GM12878 (cell line): ENCODE results near the gene LARP4. TPM values are rescaled to one million over a fixed set of nuclear protein-coding genes. Genes with fewer than 3 reads are reported as not detected.

ENCODE experiments used
- ATAC-seq: fragments of 200-7000 bp; cut with Tn5 transposase; 3 replicates; pipeline ENCODE4 v1.9.1; 2020; ENCODE audit warnings: mild to moderate bottlenecking, moderate library complexity
- BruUV-seq: library from RNA; stranded (reverse); fragments of 400-500 nt; replicated peaks from 2 replicates; lab custom pipeline; 2021; lab: Mats Ljungman, UMichigan
- CTCF ChIA-PET: fragments of 300-600 bp; sonication (Branson Sonifier 250); formaldehyde crosslinking; extraction: SDS; loops from one replicate; lab custom pipeline; 2021; ENCODE audit warnings: inconsistent platforms; lab: Yijun Ruan, JAX
- POLR2A ChIA-PET: fragments of 350-600 bp; formaldehyde crosslinking; extraction: SDS; loops from one replicate; lab custom pipeline; 2021; ENCODE audit warnings: inconsistent platforms; lab: Charles Lee
- RAD21 ChIA-PET: fragments of 300-600 bp; sonication (Branson Sonifier 250); formaldehyde crosslinking; loops from one replicate; lab custom pipeline; 2023; ENCODE audit warnings: antibody characterized with exemption; ENCODE audit not compliant: unreplicated experiment; lab: Charles Lee
- SMC1A ChIA-PET: fragments of 300-600 bp; sonication (Branson Sonifier 250); formaldehyde crosslinking; loops from one replicate; lab custom pipeline; 2023; ENCODE audit not compliant: unreplicated experiment, uncharacterized antibody; lab: Charles Lee
- DNase-seq: peaks from one replicate; pipeline ENCODE4 v3.0.0-alpha.2; 2011; ENCODE audit warnings: low read depth, low spot score
- FAIRE-seq: peaks from 3 replicates; lab custom pipeline; 2011; peaks lifted over from hg19 to GRCh38; lab: Jason Lieb, UNC
- H2AFZ ChIP-seq: 2 replicates; pipeline ENCODE4 v1.6.0; 2011; ENCODE audit warnings: low read depth, low read length, control low read depth; ENCODE audit not compliant: control insufficient read depth
- H3K27ac ChIP-seq: 2 replicates; pipeline ENCODE4 v1.5.1; 2011; ENCODE audit warnings: control low read depth; ENCODE audit not compliant: control insufficient read depth, insufficient read depth
- H3K27me3 ChIP-seq, 2 experiments: replicated peaks in 1 of 2; 2 replicates each; pipeline versions ENCODE4 v1.6.0 to v1.6.1; 2011; ENCODE audit warnings: low read length in 1 of 2; ENCODE audit not compliant: control insufficient read depth in 2 of 2, insufficient read depth in 2 of 2
- H3K36me3 ChIP-seq, 2 experiments: 2 replicates each; pipeline ENCODE4 v1.5.1; 2011; ENCODE audit warnings: low read length in 1 of 2; ENCODE audit not compliant: control insufficient read depth in 2 of 2, insufficient read depth in 2 of 2
- H3K4me1 ChIP-seq: 2 replicates; pipeline ENCODE4 v1.6.1; 2011; ENCODE audit warnings: mild to moderate bottlenecking, low read length, moderate library complexity, mixed read lengths; ENCODE audit not compliant: control insufficient read depth, insufficient read depth
- H3K4me2 ChIP-seq: 2 replicates; pipeline ENCODE4 v1.6.0; 2011; ENCODE audit warnings: control low read depth; ENCODE audit not compliant: control insufficient read depth, insufficient read depth
- H3K4me3 ChIP-seq: fragments of 200-600 bp; sonication (generic); 2 replicates; pipeline ENCODE4 v1.5.1; 2016
- H3K79me2 ChIP-seq: 2 replicates; pipeline ENCODE4 v1.6.0; 2011; ENCODE audit warnings: low read length; ENCODE audit not compliant: control insufficient read depth, insufficient read depth
- H3K9ac ChIP-seq: 2 replicates; pipeline ENCODE4 v1.8.0; 2011; ENCODE audit warnings: low read length, control low read depth, mixed read lengths; ENCODE audit not compliant: control insufficient read depth, insufficient read depth
- H3K9me3 ChIP-seq: replicated peaks from 3 replicates; pipeline ENCODE4 v1.5.1; 2011; ENCODE audit warnings: mild to moderate bottlenecking, low read length; ENCODE audit not compliant: control insufficient read depth, insufficient read depth
- H4K20me1 ChIP-seq: 2 replicates; pipeline ENCODE4 v1.6.0; 2011; ENCODE audit not compliant: control insufficient read depth, insufficient read depth
- BCL3 ChIP-seq: IDR thresholded peaks from 2 replicates; pipeline ENCODE4 v1.6.1; 2011; ENCODE audit warnings: borderline replicate concordance, low read depth, mild to moderate bottlenecking, moderate library complexity, low read length; ENCODE audit not compliant: insufficient read depth, poor library complexity, severe bottlenecking
- CBFB ChIP-seq: IDR thresholded peaks from 2 replicates; pipeline ENCODE4 v1.6.1; 2016; ENCODE audit warnings: antibody characterized with exemption, low read depth
- CBX5 ChIP-seq: sonication (generic); IDR thresholded peaks from 2 replicates; pipeline ENCODE4 v1.6.1; 2016; ENCODE audit warnings: low read depth, moderate library complexity, mild to moderate bottlenecking, inconsistent platforms
- CREM ChIP-seq: IDR thresholded peaks from 2 replicates; pipeline ENCODE4 v1.6.1; 2014; ENCODE audit warnings: antibody characterized with exemption, low read depth
- DPF2 ChIP-seq: fragments of 450-650 bp; IDR thresholded peaks from 2 replicates; pipeline ENCODE4 v1.6.1; 2017; ENCODE audit warnings: mild to moderate bottlenecking
- EZH2 ChIP-seq: IDR thresholded peaks from 2 replicates; pipeline ENCODE4 v1.6.1; 2012; ENCODE audit warnings: low read depth, mild to moderate bottlenecking, control low read depth, inconsistent platforms, low read length, borderline replicate concordance; ENCODE audit not compliant: control insufficient read depth
- FOXK2 ChIP-seq: fragments of 450-650 bp; IDR thresholded peaks from 2 replicates; pipeline ENCODE4 v1.6.1; 2017; ENCODE audit warnings: mild to moderate bottlenecking, moderate library complexity
- FOXM1 ChIP-seq: IDR thresholded peaks from 2 replicates; pipeline ENCODE4 v1.6.1; 2012; ENCODE audit warnings: low read depth, mild to moderate bottlenecking, inconsistent platforms, low read length, moderate library complexity
- GABPA ChIP-seq: IDR thresholded peaks from 2 replicates; pipeline ENCODE4 v1.6.1; 2014; ENCODE audit warnings: antibody characterized with exemption, low read depth, mild to moderate bottlenecking, inconsistent platforms
- IRF3 ChIP-seq: fragments of 450-650 bp; IDR thresholded peaks from 2 replicates; pipeline ENCODE4 v1.6.1; 2014; ENCODE audit warnings: mild to moderate bottlenecking
- MYB ChIP-seq: fragments of 150-350 bp; IDR thresholded peaks from 2 replicates; pipeline ENCODE4 v1.6.1; 2014; ENCODE audit warnings: mild to moderate bottlenecking, low read depth, low read length, borderline replicate concordance
- RELA ChIP-seq: fragments of 450-650 bp; IDR thresholded peaks from 2 replicates; pipeline ENCODE4 v1.8.0; 2014; ENCODE audit warnings: borderline replicate concordance; ENCODE audit not compliant: partially characterized antibody
- RUNX3 ChIP-seq: IDR thresholded peaks from 2 replicates; pipeline ENCODE4 v1.6.1; 2012; ENCODE audit warnings: low read length, inconsistent platforms
- SKIL ChIP-seq: fragments of 450-650 bp; IDR thresholded peaks from 2 replicates; pipeline ENCODE4 v1.6.1; 2017; ENCODE audit warnings: mild to moderate bottlenecking, low read depth, inconsistent platforms; ENCODE audit not compliant: poor library complexity, severe bottlenecking
- USF1 ChIP-seq: IDR thresholded peaks from 2 replicates; pipeline ENCODE4 v1.6.1; 2011; ENCODE audit warnings: borderline replicate concordance, low read depth, mild to moderate bottlenecking, moderate library complexity, mixed read lengths, low read length; ENCODE audit not compliant: insufficient read depth; ENCODE audit errors: extremely low read length
- ZBTB11 ChIP-seq: fragments of 450-650 bp; formaldehyde crosslinking; IDR thresholded peaks from 2 replicates; pipeline ENCODE4 v1.5.0; 2022; ENCODE audit warnings: mild to moderate bottlenecking, missing genetic modification characterization
- WGBS: methylation state at CpG from one replicate; pipeline ENCODE4 v1.1.6; 2016; ENCODE audit warnings: low lambda C conversion rate; ENCODE audit not compliant: insufficient replicate concordance, insufficient coverage; ENCODE audit errors: missing lambda C conversion rate; 5-methylcytosine and 5-hydroxymethylcytosine counted together
- in situ Hi-C: fragments of 300-500 bp; cut with MboI; formaldehyde crosslinking; loops from 9 replicates; pipeline ENCODE4 v1.14.3; 2018; ENCODE audit warnings: mixed read lengths
- intact Hi-C: fragments of 100-400 bp; cut with micrococcal nuclease; formaldehyde crosslinking; loops from one replicate; pipeline ENCODE4 v1.14.2; 2022; ENCODE audit not compliant: unreplicated experiment
- polyA plus RNA-seq, 11 experiments: library from polyadenylated mRNA; depleted of rRNA in 4 of 11; unstranded in 6 of 11; stranded (reverse) in 5 of 11; fragments of >200 nt; fragmentation: Nextera tagmentation in 4 of 11; fragmentation: Illumina TruSeq in 1 of 11; extraction: Ambion mirVana in 4 of 11; extraction: Trizol in 1 of 11; gene quantifications; 1 replicate in 1 of 11; 2 replicates in 10 of 11; pipeline versions ENCODE4 v1.2.1 to v1.2.3, GENCODE V29; 2011 to 2016; ENCODE audit warnings: inconsistent platforms in 2 of 11, missing spikeins in 2 of 11, low read depth in 1 of 11
- total RNA-seq, 4 experiments: library from RNA; depleted of rRNA in 3 of 4; stranded (reverse); fragments of >200 nt in 3 of 4; fragmentation: Illumina TruSeq in 1 of 4; extraction: Trizol in 1 of 4; gene quantifications; 2 replicates each; pipeline versions ENCODE4 v1.2.1 to v1.2.3, GENCODE V29; 2013 to 2021

LARP4 gene
- total and polyA plus RNA-seq, 10 of the 15 experiments (the other 5 are each of a cell fraction or from before 2014, with no cell fraction given), result 24.1 to 72.6 (median 35.6) TPM

GRCh38 chr12:50362671-50363070, 38.0 kb upstream of the LARP4 start:
- 72% methylated on average over 4 of the region's 4 CpGs for WGBS
- Histone ChIP-seq H3K9ac (no peak overlapping the region), H3K27ac (no peak overlapping the region), H2AFZ (no peak overlapping the region), H3K9me3 (no peaks in the 10 kb centered on the region), H3K27me3 (no peaks in the 10 kb centered on the region), H4K20me1 (no peaks in the 10 kb centered on the region), H3K4me2 (no peak overlapping the region), H3K4me1 (no peaks in the 10 kb centered on the region), H3K36me3 (no peaks in the 10 kb centered on the region), H3K4me3 (no peak overlapping the region), H3K79me2 (no peaks in the 10 kb centered on the region)
- intact Hi-C loops, result no loop called here
- no peak for ATAC-seq
- ChIA-PET SMC1A (interaction anchor here (1.4 kb wide), 1 partner anchor 8 kb away, joined by 4 read pairs; no protein-coding TSS in a partner anchor), RAD21 (interaction anchor here (0.6 kb wide), 1 partner anchor 47 kb away, joined by 4 read pairs; no protein-coding TSS in a partner anchor), CTCF (interaction anchor here (0.7 to 0.8 kb wide), 2 partner anchors 11 to 187 kb away, joined by 3 read pairs; no protein-coding TSS in a partner anchor), POLR2A (no interaction called here)
- DNase-seq, result no peak
- FAIRE-seq, result no peak
- in situ Hi-C loops, result no loop called here
- no TSS peak for BruUV-seq
- TF ChIP-seq ZBTB11 (CRISPR knock-in tag) (no peak), FOXK2 (no peak), CBFB (no peak), RELA (no peak), CREM (no peak), BCL3 (no peak), GABPA (no peak), CBX5 (no peak), MYB (no peak), DPF2 (no peak), USF1 (no peak), FOXM1 (no peak), SKIL (no peak), IRF3 (no peak), EZH2 (no peak), RUNX3 (no peak)
